GM04504 (cell line): ENCODE data around the gene SDC4.

Experiments used
- DNase-seq: peaks from one replicate; pipeline ENCODE4 v3.0.0-alpha.2; 2012; ENCODE audit warnings: low read depth

The SDC4 gene

DNA sequence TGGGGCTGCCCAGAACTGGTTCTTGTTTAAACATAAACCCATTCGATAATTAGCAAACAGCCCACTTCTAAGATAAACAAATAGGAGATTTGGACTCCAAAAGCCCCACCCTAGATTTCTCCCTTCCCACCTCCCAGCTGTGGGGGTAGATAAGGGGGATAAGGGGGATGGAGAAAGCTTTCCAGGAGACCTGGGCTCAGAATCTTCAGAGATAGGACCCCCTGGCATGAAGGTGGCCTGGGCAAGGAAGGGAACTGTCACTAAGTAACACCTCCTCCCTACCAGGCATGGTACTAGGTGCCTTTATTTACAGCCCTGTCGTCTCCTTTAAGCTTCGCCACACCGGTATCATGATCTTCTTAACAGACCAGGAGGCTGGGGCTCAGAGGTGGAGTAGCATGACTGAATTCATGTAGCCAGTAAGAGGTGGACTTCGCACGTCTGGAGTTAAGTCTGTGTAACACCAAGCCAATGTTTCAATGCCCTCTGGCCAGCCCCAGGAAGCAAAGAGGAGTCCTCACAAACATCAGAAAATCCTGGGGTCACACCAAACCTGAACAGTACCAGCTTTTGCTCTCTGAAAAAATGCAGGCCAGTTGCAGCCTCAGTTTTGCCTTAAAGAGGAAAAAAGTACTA, 4.6 kb downstream of the SDC4 start:
- no peak for DNase-seq

DNA sequence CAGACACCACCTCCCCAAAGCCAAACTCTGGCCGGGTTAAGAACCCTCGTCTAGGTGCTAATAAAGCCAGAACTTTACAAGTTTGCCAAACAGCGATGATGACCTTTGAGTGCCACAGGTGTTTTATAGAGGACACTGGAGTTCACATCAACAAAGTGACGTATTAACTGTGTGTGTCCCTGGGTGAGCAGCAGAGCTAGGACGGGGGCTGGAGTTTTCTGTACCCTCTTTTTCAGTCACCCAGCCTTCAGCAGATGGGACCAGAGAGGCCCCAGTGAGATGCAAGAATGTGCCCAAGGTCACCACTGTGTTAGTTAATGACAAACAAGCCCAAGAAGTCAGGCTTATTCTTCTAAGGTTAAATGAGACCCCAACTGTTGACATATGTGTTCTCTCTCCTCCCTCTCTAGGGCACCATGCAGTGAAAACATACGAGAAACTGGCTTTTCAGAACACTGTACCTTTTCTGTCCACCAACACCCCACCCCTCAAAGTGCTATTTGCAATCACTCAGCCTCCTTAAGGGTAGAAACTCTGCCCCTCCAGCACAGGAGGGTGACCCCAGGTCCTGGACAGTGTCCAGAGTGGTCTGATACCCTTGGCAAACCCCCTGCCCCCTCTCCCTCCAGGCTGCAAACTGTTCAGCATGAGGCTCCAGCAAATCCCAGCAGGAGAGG, 5.2 kb downstream of the SDC4 start:
- DNase-seq = no peak

DNA sequence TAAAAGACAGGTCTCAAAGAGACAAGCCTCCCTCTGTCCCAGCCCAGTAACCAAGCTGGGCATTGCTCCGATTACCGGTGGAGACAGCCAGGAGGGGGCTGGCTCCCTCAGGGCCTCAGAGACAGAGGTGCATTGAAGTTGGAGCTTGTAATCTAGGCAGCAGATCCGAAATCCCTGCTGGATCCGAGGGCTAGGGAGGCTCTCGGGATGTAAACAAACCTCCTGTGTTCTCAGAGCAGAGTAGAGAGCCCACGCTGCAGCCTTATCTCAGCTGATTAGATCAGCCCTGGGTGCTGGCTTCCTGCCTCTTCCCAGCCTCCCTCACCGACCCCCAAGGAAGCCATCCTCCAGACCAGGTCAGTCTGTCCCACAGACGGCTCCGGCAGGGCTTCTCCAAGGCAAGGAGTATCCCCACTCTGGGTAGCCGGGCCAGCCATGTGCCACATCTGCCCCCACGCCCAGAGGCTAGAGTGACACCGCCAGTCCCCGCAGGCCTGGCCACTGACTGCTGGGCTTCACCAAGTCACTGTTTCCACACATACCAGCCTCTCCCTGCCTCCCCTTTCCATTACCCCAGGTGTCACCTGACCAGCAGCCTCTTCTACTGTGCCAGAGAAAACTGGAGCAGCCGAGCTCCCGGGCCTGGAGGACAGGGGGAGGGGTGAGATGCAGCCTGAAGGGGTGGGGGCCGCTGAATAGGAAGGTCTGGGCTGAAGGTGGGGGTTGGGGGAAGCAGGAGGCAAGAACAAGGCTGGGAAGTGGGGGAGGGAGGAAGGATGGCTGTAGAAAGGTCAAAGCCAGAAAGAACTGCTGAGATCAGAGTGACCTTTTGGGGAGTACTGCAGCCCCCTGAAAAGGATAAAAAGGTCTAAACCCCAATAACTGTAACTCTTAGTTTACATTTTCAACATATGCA, 6.0 kb downstream of the SDC4 start:
- DNase-seq = no peak

DNA sequence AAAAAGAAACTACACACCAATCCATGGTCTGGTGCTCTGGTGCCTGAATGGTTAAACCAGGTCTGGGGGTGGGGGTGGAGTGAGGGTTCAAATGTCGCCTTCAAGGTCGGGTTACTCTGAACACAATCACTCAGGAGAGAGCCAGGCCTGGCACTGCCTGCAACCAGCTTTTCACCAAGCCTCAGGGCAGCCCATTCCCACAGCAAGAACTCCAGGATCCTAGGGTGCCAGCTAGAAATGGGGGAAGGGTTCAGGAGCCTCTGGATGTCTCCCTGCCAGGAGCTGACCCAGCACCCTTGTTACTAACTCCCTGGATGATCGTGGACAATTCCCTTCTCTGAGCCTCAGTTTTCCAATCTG, 6.7 kb downstream of the SDC4 start:
- DNase-seq = no peak

DNA sequence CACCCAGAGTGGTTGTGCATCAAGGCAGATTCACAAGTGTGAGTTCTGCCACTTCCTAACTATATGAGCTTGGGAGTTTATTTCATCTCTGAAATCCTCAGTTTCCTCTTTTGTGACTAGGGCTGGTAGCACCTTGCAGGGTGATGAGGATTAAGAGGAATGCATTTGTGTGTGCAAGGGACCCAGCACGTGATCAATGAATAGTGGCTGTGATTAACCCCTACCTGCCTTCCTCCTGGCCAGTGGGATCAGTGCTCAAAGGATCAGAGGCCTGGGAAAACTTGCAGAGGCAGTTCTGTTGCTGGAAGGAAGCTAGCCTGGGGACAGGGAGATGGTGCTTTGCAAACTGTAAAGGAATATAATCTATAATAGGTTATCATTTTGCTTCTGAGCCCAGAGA, 7.3 kb downstream of the SDC4 start:
- DNase-seq = no peak

DNA sequence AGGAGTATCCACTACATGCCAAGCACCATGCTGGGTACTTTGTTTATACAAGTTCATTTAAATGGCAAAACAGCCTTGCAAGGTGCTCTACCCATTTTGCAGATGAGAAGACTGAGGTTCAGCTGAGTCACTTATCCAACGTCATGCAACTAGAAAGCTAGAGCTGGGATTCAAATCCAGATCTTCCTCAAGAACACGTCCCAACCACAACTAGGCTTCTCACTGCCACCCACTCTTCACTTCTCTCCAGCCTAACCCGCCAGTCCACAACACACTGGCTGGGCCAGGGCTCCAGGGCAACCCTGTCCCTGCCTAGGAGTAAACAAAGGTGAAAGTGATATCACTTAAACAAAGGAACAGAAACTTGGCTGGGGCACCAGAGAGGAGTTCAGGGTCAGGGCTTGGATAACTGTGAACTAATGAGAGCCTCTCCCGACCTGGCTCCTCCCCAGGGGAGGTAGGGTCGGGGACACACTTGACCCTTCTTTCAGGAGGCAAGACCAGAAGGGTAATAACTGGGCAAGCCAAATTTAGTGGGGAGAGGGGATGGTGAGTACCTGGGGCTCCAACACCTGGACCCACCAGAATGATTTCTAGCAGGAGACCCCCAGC, 7.9 kb downstream of the SDC4 start:
- DNase-seq = no peak

DNA sequence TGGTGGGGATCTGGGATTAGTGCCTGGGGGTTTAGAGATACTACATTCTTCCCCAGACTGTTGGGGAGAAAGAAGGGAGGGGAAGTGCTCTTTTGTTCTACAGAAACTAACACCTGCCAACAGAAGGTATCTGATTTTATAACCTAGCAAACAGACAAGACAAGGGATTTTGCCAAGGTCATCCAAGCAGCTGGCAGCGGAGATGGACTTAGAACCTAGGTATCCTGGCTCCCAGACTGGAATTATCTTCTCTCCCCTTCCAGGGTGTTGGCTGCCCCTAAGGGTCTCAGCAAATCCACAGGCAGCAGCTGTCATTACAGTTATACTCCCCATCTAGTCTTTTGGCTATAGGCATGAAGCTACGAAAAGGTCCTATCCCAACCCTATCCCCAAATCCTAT, 8.4 kb downstream of the SDC4 start:
- DNase-seq = no peak

DNA sequence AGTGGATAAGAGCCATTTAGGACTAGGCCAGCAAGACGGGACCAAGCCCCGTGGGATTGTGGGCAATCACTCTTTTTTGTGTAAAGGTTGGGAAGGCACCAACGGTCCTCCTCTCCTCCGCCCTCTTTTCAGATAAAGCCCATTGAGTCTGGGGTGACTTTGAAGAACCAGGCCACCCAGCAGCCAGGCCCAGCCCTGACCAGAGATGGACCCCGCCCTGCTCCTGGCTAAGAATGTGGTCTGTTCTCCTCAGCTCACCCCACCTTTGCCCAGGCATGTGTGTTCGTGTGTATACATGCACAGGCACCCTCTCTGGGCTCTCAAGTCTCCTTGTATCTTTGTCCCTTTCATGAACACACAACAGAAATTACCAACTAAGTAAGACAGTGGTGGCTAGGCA, 9.1 kb downstream of the SDC4 start:
- DNase-seq = no peak

DNA sequence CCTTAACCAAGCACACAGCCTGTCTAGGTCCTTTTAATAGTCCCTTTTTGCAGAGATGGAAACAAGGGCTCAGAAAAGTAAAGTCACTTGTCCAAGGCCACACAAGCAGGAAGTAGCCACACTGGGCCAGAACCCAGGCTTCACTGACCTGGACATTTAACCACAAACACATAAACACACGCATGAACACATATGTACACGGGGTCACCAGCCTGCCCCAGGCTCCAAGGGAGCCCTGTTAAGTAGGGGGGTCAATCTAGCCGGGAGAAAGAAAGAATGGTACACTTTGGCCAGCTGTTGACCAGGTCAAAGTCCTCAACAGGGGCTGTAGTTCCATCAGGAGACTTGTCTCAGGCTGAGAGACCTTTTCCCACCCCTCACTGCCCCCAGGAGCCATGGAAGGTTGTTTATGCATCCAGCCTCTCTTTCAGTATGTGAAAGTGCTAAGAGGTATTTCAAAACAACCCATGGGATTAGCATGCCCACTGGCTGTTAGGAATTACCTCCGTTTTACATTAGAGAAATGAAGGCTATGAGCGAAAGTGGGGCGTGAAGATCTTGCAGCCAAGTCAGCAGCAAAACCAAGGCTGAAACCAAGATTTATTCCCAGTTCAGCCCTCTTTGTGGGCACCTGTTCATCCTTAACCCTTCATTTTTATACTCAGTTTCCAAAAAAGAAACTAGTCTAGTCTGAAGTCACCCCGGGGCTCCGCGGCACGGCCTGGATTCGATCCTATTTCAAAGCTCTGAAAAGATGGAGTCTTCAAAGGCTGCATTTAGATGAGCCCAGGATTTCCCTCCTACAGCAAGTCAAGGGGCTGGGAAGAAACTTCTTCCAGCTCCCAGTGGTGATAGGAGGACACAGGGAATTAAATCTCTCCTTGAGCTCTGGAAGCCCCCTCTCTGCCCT, 9.8 kb downstream of the SDC4 start:
- no peak for DNase-seq

DNA sequence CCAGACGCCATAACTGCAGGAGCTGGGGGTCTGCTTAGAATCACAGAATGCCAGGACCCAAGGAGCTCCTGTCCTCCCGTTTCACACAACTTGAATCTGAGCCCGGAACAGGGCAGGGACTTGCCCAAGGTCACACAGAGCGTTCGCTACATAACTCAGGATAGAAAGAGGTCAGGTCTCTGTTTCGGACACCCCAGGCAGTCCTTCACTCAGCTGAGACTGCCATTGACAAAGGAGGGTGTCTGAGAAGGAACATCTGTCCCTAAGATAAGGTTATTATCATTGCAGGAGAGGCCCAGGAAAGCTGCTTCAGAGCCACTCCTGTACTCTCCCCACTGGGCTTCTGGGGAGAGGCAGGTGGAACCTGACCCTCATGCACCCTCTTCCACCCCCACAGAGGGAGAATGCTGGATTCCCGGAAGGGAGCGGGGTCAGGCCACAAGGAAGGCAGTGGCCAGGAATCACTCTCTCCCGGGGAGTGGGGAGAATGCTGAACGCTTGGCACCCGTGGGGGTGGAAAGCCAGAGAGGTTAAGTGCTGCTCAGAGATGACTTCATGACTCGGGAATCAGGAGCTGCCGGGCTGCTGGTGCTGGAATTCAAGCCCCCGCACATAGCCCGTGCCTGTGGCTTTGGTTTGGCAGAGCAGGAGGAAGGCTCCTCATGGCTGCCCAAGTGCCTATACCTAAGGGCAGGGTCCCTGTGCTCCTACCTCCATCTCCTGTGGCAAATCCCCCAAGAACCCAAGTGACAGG, 10.7 kb downstream of the SDC4 start:
- peak; percentile 81 for DNase-seq

DNA sequence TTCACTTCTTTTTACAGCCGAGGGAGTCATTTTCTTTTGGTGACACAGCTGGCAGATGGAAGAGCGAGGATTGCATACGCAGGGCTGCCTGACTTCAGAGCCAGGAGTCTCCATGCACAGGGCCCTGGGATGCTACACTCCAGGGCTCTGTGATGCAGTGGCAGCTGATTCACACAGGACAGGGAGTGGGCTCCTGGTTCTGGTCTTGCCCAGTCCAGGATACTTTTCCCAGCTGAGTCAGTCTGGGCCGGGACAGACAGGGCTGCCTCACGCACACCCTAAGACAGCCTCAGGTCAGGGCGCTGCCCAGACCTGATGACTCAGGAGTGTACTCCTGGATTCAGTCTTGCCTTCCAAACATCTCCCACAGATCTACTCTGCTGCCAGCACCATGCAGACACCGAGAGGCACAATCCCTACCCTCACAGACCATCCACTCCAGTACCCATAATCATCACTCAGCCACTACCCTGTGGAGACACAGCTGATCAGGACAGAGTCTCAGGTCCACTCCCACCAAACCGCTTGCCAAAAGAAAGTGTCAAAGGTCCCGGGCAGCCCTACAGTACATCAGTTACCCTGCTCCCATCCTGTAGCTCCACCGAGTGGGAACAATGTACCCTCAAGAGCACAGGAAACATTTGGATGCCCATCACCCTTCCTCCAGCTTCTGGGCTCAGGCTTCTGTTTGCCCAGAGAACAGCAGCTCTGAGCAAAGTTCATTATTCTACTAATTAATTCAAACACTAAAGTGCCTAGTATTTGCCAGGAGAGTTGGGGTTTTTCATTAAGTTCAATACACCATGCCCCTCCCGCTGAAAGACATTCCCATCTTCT, 11.5 kb downstream of the SDC4 start:
- peak; percentile 90 for DNase-seq

DNA sequence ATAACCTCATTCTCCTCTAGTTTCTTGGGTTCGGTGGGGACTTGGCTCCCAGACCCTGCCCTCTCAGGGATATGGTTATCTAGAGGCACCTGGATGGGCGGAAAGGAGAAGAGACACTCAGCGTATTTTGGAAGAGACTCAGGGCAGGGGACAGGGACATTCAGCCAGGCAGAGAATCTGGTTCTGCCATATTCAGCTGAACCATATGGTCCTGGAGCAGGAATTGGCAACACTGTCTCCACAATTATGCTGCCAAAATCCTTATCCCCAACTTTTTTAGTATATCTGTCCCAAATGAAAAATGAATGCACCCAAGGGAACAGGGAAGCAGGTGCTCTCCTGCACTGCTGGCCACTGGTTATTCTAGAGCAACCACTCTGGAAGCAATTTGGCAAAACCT, 17.7 kb downstream of the SDC4 start:
- DNase-seq = no peak

DNA sequence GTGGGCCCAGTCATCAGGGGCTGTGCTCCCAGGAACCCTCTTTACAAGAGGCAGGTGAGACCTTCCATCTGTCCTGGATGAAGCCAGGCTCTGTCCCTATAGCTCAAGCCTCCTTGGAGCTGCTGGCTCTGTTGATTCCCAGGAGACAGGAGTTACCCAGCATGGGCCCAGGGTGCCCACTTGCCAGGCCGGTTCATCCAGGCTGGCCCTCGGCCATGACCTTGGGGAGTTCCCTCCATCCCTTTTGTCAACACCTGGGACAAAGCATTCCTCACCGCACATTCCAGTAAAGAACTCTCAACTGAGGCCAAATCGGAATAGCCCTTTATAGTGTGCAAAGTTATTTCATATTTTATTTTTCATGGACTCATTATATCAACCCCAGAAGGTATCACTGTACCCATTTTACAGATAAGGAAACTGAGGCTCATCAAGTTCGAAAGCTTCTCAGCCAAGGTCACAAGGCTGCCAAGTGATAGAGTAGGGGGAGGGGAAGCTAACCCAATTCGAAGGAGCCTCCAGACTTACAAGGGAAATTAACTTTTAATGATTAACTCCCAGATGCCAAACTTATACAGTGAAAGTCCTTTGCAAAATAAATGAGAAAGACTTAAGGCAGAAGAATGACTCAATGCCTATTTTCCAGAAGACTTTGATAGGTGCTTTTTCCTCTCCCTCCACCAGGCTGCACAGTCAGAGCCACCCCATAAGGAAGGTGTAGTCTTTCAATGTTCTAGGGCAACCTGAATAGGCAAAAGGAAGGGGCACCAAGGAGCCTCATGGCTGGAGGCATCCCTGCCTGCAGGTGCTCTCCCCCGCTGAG, 18.5 kb downstream of the SDC4 start:
- no peak for DNase-seq

DNA sequence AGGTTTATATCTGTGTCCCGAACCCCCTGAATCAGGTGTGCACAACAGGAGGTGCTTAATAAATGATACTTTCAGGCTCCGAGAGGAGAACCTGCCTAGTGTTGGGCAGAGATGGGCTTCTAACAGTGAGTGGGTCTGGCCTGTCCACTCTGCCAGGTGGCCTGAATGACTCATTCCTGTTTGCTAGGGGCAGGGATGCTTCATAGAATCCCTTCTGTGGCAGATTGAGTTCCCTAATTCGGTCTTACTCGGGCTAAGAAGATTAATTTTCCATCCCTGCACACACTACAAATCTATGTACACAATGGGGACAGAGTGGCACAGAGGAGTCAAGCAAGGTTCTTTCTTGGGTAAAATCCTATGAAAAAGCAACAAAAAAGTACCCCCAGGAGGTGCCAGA, 19.8 kb downstream of the SDC4 start:
- no peak for DNase-seq

DNA sequence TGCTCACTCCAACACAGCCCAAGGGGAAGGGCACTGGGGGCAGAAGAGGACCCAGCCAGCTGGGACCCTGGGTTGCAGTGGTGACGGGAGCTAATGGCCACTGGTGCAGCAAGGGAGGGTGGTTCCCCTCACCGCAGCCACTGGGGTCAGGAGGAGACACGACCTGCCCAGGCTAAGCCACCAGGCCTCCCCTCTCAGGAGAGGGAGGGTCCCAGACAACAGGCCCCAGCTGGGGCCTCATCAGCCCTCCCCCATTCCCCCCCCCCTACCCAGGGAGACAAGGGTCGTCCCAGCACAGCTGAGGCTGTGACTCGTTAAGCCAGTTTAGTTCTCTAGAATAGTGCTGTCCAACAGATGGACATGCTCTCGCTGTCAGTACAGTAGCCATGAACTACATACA, 22.9 kb downstream of the SDC4 start:
- DNase-seq = no peak

DNA sequence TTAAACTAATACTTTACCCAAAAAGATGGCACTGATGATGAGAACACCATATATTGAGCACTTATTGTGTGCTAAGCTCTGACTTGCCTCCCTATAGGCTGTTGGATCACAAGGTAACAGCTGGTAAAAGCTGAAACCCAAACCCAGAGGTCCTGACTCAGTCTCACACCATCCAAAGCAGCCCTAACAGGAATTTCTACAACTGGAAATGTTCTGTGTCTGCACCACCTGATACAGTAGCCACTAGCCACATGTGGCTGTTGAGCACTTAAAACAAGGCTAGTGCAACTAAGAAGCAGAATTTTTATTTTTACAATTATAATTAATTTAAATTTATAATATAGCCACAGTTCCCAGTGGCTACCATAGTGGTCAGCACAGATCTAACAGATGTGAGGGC, 24.5 kb downstream of the SDC4 start:
- DNase-seq = no peak

DNA sequence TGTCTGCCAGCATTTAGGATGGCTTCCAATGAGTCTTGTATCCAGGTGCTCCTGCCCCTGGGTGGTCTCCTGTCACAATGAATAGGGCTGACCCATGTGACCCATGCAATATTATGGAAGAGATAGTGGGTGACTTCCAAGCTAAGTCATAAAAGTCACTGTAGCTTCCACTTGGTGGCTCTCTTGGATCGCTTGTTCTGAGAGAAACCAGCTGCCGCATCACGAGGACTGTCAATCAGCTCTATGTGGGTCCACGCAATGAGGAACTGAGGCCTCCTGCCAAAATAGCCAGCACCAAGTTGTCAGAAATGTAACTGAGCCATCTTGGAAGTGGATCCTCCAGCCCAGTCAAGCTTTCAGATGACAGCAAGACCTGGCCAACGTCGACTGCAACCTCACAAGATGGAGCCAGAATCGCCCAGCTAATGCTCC, 25.3 kb downstream of the SDC4 start:
- DNase-seq = no peak

DNA sequence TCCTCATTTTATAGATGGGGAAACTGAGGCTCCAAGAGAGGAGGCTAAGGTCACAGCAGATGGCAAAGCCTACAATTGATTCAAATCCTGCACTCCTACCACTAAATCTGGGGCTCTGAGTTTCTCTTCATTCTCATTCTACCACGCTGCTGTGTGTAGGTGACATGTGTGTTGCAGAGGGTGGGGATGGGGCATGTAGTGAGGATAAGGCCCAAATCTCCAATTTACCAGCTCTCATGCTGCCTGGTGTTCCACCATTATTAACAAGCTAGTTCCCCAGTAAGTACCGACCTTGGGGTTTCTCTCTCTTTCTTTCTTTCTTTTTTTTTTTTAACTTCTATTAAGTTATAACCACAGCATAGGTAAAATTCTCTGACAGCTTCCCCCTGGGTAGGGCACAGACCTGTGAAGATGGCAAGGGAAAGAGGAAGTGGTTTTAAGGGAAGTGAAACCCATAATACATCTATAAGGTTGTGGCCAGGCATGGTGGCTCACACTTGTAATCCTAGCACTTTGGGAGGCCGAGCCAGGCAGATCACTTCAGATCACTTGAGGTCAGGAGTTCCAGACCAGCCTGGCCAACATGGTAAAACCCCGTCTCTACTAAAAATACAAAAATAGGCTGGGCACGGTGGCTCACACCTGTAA, 27.2 kb downstream of the SDC4 start:
- no peak for DNase-seq

DNA sequence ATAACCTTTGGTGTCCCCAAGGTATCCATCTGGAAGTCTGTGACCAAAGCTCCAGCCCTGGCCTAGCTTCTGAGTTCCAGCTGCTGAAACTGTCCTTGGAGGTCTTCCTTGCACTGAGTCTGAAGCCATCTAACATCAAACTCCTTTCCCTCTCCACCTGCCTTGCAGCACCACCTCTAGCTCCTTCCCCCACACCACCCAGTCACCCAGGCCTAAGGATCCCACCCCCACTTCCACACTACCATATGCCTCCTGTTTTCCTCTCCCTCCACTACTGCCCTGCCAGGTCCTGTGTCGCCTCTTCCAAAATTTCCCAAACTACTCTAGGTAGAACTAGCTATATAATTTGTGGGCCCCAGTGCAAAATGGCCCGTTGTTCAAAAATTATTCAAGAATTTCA, 29.3 kb downstream of the SDC4 start:
- DNase-seq = no peak
